ENCODE measurements around the gene PPFIA2.

The PPFIA2 gene

DNA sequence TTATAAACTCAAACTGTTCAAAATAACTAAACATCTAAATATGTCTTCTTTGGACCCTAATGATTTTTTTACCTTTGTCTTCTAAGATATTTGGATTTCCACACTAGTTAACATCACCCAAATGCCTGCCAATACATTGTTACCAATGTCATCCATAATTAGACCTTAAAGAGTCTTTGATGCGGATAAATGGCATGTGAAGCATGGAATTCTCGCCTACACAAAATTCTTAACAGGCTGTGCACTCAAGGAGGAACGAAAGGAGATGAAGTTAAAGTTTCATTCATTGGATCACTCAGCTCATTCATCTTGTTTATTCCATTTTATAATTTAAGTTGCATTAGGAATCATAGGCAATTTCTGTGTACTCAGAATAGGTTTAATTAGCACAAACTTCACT is 461.5 kb downstream of the PPFIA2 start:
- Histone ChIP-seq H3K4me1 (ENCODE audit: control insufficient read depth, insufficient read depth, low read length) (no peaks in the 10 kb centered on the region), H3K36me3 (ENCODE audit: control insufficient read depth, insufficient read depth, low read length) (no peaks in the 10 kb centered on the region), H3K27me3 (ENCODE audit: control insufficient read depth, insufficient read depth, low read length) (no peaks in the 10 kb centered on the region), H3K4me3 (ENCODE audit: low read length) (no peak overlapping the region), H3K9ac (ENCODE audit: low read length) (no peak overlapping the region), H3K27ac (ENCODE audit: low read depth, low read length) (no peak overlapping the region)

DNA sequence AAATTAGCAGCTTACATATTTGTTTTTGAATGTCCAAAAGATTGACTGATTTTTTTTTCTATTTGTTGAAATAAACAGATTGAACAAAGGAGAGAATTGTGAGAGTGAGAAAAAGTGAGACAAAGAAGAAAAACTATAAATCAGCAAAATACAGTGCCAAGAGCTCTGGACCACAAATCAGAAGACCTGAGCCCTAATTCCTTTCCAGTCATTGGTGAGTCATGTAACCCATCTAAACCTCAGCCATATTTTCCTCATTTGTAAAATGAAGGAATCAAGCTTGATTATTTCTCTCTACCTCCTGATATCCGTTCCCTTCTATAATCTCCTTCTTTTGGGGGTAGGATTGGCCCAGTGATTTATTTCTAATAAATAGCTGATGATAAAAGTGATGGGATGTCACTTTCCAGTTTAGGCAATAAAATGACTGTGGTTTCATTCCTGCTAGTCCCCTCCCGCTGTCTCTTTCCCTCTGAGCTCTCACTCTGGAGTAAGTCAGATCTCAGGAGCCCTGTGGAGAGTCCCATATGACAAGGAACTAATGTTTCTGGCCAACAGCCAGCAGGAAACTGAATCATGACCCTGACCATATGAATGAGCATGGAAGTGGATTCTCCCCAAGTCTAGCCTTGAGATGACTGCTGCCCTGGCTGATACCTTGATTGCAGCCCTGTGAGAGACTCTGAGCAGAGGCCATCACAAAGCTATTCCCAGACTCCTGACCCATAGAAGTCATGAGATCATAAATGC is 462.4 kb downstream of the PPFIA2 start:
- H3K36me3 ChIP-seq (ENCODE audit: control insufficient read depth, insufficient read depth, low read length), result no peaks in the 10 kb centered on the region
- H3K27me3 ChIP-seq (ENCODE audit: control insufficient read depth, insufficient read depth, low read length), result no peaks in the 10 kb centered on the region
- no peaks in the 10 kb centered on the region for H3K4me1 ChIP-seq (ENCODE audit: control insufficient read depth, insufficient read depth, low read length)
- no peak overlapping the region for H3K4me3 ChIP-seq (ENCODE audit: low read length)
- H3K27ac ChIP-seq (ENCODE audit: low read depth, low read length), result no peak overlapping the region
- no peak overlapping the region for H3K9ac ChIP-seq (ENCODE audit: low read length)

DNA sequence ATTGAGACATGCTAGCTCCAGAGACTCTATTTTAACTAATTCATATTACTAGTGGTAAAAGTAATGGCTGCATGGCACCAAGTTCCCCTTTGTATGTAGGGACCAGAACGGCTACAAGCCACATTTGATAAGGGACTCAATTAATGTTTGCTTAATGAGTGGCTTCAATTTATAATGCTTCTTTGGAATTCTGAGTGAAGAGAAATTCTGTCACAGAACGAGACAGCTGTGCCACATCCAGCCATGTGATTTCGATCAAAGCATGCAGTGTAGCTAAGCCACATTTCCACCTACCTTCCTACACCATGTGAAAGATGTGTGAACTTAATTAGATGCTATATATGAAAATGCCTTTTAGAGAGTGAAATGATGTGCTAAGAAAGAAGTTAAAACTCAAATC is 463.9 kb downstream of the PPFIA2 start:
- H3K4me3 ChIP-seq (ENCODE audit: low read length), result no peak overlapping the region
- H3K36me3 ChIP-seq (ENCODE audit: control insufficient read depth, insufficient read depth, low read length), result no peaks in the 10 kb centered on the region
- no peak overlapping the region for H3K27ac ChIP-seq (ENCODE audit: low read depth, low read length)
- H3K4me1 ChIP-seq (ENCODE audit: control insufficient read depth, insufficient read depth, low read length), result no peaks in the 10 kb centered on the region
- no peaks in the 10 kb centered on the region for H3K27me3 ChIP-seq (ENCODE audit: control insufficient read depth, insufficient read depth, low read length)
- H3K9ac ChIP-seq (ENCODE audit: low read length), result no peak overlapping the region

DNA sequence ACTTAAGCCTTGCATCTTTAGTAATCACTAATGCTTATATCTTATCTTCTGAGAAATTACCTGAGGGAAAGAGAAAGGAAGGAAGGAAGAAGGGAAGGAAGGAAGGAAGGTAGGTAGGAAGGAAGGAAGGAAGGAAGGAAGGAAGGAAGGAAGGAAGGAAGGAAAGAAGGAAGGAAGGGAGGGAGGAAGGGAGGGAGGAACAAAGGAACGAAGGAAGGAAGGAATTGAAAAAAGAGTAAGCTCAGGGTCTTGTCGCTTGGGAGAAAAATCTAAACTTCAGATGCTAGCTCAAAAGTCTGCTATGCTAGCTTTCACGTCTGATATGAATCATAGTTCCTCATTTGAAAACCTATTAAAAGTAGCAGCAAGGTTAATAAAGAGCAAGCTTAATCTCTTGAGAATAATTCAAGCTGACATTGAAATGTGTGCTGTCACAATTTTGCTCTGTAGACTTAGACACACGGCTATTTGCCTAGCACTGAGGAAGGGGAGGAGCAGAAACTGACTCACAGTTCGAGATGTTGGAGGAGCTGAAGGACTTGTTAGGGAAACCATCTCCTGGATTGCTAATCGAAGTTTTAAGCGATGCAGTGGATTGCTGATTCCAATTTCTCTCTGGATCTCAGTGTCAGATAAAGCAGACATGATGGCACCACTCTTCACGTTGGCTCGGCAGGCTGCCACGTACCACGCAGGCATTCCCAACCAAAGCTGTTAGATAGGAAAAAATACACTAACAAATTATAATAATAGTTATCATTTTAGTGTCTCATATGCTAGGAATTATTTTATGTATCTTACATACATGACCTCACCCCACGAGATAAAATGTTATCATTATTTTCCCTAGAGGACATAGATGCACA is 464.6 kb downstream of the PPFIA2 start:
- Histone ChIP-seq H3K4me1 (ENCODE audit: control insufficient read depth, insufficient read depth, low read length) (no peaks in the 10 kb centered on the region), H3K9ac (ENCODE audit: low read length) (no peak overlapping the region), H3K4me3 (ENCODE audit: low read length) (no peak overlapping the region), H3K36me3 (ENCODE audit: control insufficient read depth, insufficient read depth, low read length) (no peaks in the 10 kb centered on the region), H3K27me3 (ENCODE audit: control insufficient read depth, insufficient read depth, low read length) (no peaks in the 10 kb centered on the region), H3K27ac (ENCODE audit: low read depth, low read length) (no peak overlapping the region)

DNA sequence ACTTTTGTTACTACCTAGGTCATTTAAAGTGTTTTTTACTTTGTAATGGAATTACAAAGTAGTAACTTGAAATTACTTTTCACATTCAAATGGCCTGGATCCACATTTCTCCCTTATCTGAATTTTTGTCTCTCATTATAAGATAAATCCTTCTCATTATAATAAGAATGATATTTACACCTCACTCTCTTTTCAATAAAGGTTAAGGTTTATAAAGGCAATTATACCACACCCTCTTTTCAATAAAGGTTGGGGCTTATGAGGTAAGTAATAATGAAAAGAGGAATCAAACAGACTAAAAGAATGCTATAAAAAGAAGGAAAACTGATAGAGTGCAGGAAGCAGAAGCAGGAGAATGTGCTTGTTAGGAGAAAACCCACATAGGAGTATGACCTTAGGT is 470.5 kb downstream of the PPFIA2 start:
- no peak overlapping the region for H3K27ac ChIP-seq (ENCODE audit: low read depth, low read length)
- H3K27me3 ChIP-seq (ENCODE audit: control insufficient read depth, insufficient read depth, low read length), result no peaks in the 10 kb centered on the region
- no peaks in the 10 kb centered on the region for H3K36me3 ChIP-seq (ENCODE audit: control insufficient read depth, insufficient read depth, low read length)
- H3K4me1 ChIP-seq (ENCODE audit: control insufficient read depth, insufficient read depth, low read length), result no peaks in the 10 kb centered on the region
- H3K9ac ChIP-seq (ENCODE audit: low read length), result no peak overlapping the region
- no peak overlapping the region for H3K4me3 ChIP-seq (ENCODE audit: low read length)

DNA sequence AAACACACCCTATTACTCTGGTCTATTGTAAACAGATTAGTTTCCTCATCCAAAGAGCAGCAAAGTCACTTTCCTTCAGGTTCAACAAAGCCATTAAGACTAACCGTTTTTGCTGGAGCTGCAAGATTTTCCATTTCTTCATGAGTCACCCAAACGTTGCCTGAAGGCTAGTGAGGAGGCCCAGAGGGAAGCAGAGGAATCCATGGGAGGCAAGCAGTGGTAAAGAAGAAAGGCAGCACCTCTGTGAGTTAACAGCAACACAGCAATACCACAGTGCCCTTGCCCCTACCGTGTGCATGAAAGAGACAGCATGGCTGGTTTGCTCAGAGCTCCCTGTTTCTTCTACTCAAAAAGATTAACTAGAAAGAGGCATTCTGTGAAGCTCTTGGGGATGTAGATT is 475.0 kb downstream of the PPFIA2 start:
- H3K4me3 ChIP-seq (ENCODE audit: low read length), result no peak overlapping the region
- no peak overlapping the region for H3K9ac ChIP-seq (ENCODE audit: low read length)
- H3K36me3 ChIP-seq (ENCODE audit: control insufficient read depth, insufficient read depth, low read length), result no peaks in the 10 kb centered on the region
- no peaks in the 10 kb centered on the region for H3K27me3 ChIP-seq (ENCODE audit: control insufficient read depth, insufficient read depth, low read length)
- H3K27ac ChIP-seq (ENCODE audit: low read depth, low read length), result no peak overlapping the region
- no peaks in the 10 kb centered on the region for H3K4me1 ChIP-seq (ENCODE audit: control insufficient read depth, insufficient read depth, low read length)

DNA sequence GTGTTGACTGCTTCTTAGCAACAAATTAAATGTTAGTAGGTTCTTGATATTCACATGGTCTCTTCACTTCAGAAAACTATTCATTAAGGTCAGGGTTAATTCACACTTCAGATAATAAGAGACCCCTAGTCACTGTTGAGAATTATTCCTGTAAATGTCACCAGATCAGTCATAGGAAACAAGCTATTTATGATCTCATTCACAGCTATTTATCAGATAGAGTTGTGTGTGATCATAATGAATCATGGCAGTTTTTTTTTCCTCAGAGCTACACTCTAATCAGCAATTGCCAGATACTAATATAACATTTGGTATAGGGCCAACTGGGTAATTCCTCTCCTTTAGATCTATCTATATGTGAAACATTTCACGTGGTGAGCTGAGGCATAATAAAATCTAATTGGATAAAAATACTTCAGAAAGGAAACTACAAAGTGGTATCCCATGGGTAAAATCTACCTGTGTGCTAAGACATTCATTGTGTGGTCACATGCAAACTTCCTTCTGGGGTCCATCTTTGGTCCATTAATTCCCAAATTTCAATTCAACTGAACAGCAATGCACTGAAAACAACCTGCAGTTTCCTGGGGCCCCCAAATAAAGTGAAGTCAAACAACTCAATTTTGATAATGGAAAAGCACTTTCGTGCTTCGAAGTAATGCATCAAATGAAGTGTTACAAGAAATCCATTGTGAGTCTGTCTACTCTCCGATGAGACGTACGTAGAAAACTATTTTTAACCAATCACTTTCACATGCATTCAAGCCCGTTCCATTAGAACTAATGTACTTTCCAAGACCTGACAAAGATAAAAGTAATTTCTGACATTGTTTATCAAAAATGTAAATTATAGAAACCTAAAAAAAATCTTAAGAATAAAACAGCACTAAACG is 484.3 kb downstream of the PPFIA2 start:
- H3K9ac ChIP-seq (ENCODE audit: low read length), result no peak overlapping the region
- no peaks in the 10 kb centered on the region for H3K27me3 ChIP-seq (ENCODE audit: control insufficient read depth, insufficient read depth, low read length)
- H3K4me1 ChIP-seq (ENCODE audit: control insufficient read depth, insufficient read depth, low read length), result no peaks in the 10 kb centered on the region
- no peaks in the 10 kb centered on the region for H3K36me3 ChIP-seq (ENCODE audit: control insufficient read depth, insufficient read depth, low read length)
- H3K4me3 ChIP-seq (ENCODE audit: low read length), result no peak overlapping the region
- no peak overlapping the region for H3K27ac ChIP-seq (ENCODE audit: low read depth, low read length)

DNA sequence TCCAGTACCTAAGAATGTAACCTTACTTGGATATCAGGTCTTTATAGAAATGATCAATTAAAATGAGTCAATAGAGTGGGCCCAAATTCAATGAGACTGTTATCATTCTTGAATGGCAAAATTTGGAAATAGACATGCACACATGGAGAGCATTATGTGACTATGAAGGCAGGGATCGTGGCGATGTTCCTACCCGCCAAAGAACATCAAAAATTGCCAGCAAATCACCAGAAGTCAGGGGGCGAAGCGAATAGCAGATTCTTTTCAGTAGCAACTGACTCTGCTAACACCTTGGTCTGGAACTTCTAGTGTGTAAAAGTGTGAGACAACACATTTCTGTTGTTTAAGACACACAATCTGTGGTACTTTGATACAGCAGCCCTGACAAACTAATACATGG is 488.8 kb downstream of the PPFIA2 start:
- Histone ChIP-seq H3K36me3 (ENCODE audit: control insufficient read depth, insufficient read depth, low read length) (no peaks in the 10 kb centered on the region), H3K27ac (ENCODE audit: low read depth, low read length) (no peak overlapping the region), H3K4me3 (ENCODE audit: low read length) (no peak overlapping the region), H3K9ac (ENCODE audit: low read length) (no peak overlapping the region), H3K4me1 (ENCODE audit: control insufficient read depth, insufficient read depth, low read length) (no peaks in the 10 kb centered on the region), H3K27me3 (ENCODE audit: control insufficient read depth, insufficient read depth, low read length) (no peaks in the 10 kb centered on the region)

DNA sequence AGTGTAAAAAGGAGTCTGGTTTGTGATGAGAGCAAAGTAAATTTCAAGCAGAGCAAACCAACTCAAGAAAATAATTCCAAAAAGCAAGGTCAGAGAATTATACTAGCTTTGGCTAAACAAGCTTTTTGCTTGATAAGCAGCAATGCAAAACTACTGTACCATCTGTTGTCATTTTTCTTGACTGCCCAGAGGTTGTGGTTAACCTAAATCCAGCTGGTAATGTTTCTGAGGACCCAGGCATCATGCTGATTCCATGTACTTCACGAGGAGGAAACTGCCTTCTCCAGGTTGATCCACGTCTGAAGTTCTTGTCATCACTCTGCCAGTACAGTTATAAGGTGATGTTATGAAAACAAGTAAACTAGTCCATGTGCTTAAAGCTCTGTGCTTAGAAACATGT is 496.1 kb downstream of the PPFIA2 start:
- Histone ChIP-seq H3K27me3 (ENCODE audit: control insufficient read depth, insufficient read depth, low read length) (no peaks in the 10 kb centered on the region), H3K9ac (ENCODE audit: low read length) (no peak overlapping the region), H3K27ac (ENCODE audit: low read depth, low read length) (no peak overlapping the region), H3K4me1 (ENCODE audit: control insufficient read depth, insufficient read depth, low read length) (no peaks in the 10 kb centered on the region), H3K4me3 (ENCODE audit: low read length) (no peak overlapping the region), H3K36me3 (ENCODE audit: control insufficient read depth, insufficient read depth, low read length) (no peaks in the 10 kb centered on the region)

DNA sequence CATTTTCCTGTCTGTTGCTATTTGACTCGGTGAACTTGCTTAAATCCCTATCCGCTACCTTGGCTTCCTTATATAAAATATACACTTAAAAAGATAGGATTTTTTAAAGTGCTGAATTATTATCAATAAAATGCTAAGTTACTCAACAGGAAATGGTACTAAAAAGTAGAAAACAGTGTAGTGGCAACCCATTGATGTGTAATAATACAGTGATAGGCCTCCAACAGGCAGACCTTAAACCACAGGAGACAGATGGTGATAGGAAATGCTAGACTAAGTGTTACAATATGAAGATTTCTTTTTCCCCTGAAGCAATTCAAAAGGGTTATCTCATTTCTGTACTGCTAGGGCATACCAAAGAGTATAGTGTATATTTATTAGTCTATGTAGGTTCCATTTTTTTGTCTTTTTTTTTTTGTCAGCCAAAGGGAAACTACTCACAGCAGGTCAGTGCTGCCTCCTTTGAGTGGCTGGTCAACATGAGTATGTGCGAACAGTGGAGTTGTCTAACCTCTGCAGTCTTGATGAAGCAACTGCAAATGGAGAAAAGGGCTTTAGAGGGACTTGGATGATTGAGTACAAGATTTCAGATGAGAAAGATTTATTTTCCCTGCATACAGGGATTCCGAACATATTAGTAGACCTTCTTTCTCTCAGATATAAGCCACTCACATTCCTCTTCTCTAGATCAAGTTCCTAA is 497.5 kb downstream of the PPFIA2 start:
- H3K4me1 ChIP-seq (ENCODE audit: control insufficient read depth, insufficient read depth, low read length), result no peaks in the 10 kb centered on the region
- H3K27me3 ChIP-seq (ENCODE audit: control insufficient read depth, insufficient read depth, low read length), result no peaks in the 10 kb centered on the region
- no peak overlapping the region for H3K9ac ChIP-seq (ENCODE audit: low read length)
- no peak overlapping the region for H3K4me3 ChIP-seq (ENCODE audit: low read length)
- no peak overlapping the region for H3K27ac ChIP-seq (ENCODE audit: low read depth, low read length)
- H3K36me3 ChIP-seq (ENCODE audit: control insufficient read depth, insufficient read depth, low read length), result no peaks in the 10 kb centered on the region

DNA sequence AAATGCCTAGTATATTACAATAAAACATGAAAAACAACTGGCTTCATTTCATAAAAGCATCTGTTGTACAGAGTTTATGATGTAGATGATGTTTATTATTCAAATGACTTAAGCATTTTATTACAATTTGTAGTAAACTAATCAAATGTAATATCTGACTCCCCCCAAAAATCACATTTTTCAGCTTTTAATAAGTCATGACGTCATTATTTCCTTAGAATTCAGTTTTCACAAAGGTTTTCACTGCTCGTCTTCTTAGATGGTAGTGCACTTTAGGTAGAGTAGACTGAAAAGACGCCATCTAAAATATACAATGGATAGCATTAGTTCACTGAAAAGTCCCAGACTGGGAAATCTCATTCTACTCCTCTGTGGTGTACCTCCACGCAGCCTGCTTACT is 499.8 kb downstream of the PPFIA2 start:
- no peak overlapping the region for H3K27ac ChIP-seq (ENCODE audit: low read depth, low read length)
- no peaks in the 10 kb centered on the region for H3K4me1 ChIP-seq (ENCODE audit: control insufficient read depth, insufficient read depth, low read length)
- H3K36me3 ChIP-seq (ENCODE audit: control insufficient read depth, insufficient read depth, low read length), result no peaks in the 10 kb centered on the region
- H3K9ac ChIP-seq (ENCODE audit: low read length), result no peak overlapping the region
- no peaks in the 10 kb centered on the region for H3K27me3 ChIP-seq (ENCODE audit: control insufficient read depth, insufficient read depth, low read length)
- H3K4me3 ChIP-seq (ENCODE audit: low read length), result no peak overlapping the region
